HAP-1 (cell line): ENCODE data around the gene SEMA3C.

ENCODE experiments used
- DNase-seq, 2 experiments: peaks; one replicate each; pipeline ENCODE4 v3.0.0-alpha.2; 2016 to 2020; ENCODE audit warnings: low spot score in 2 of 2
- H3K27me3 ChIP-seq: fragments of 250-450 bp; sonication (Bioruptor Pico); 2 replicates; pipeline ENCODE4 v1.5.1; 2020; ENCODE audit warnings: low read depth, mild to moderate bottlenecking, moderate library complexity
- H3K36me3 ChIP-seq: fragments of 250-450 bp; sonication (Bioruptor Pico); replicated peaks from 2 replicates; pipeline ENCODE4 v1.5.1; 2020; ENCODE audit warnings: mild to moderate bottlenecking
- H3K4me1 ChIP-seq: fragments of 250-450 bp; sonication (Bioruptor Pico); 2 replicates; pipeline ENCODE4 v1.5.1; 2020; ENCODE audit warnings: mild to moderate bottlenecking
- H3K4me3 ChIP-seq: fragments of 250-450 bp; sonication (Bioruptor Pico); 2 replicates; pipeline ENCODE4 v1.5.1; 2020; ENCODE audit warnings: mild to moderate bottlenecking, moderate library complexity
- H3K9me3 ChIP-seq: fragments of 250-450 bp; sonication (Bioruptor Pico); 2 replicates; pipeline ENCODE4 v1.5.1; 2020; ENCODE audit warnings: mild to moderate bottlenecking, moderate library complexity
- in situ Hi-C: fragments of 300-500 bp; cut with MboI; formaldehyde crosslinking; loops from 3 replicates; pipeline ENCODE4 v1.14.3; 2020; ENCODE audit warnings: low sequenced_read_pairs, inconsistent platforms, mixed read lengths

The SEMA3C gene

GRCh38 chr7:80916770-80917741 is 1.8 kb downstream of the SEMA3C start:
- in situ Hi-C loops: loop anchor here (25.0 kb wide), 1 partner anchor 545 kb away; no protein-coding TSS in a partner anchor
- Histone ChIP-seq H3K9me3 (no peaks in the 10 kb centered on the region), H3K4me1 (peaks cover 14% of the 10 kb centered on the region), H3K27me3 (peaks cover 4% of the 10 kb centered on the region; the same call in 1 of the 2 replicates), H3K36me3 (no peaks in the 10 kb centered on the region), H3K4me3 (no peak overlapping the region)
- DNase-seq: peak in 1 of 2 experiments; percentile 19

DNA sequence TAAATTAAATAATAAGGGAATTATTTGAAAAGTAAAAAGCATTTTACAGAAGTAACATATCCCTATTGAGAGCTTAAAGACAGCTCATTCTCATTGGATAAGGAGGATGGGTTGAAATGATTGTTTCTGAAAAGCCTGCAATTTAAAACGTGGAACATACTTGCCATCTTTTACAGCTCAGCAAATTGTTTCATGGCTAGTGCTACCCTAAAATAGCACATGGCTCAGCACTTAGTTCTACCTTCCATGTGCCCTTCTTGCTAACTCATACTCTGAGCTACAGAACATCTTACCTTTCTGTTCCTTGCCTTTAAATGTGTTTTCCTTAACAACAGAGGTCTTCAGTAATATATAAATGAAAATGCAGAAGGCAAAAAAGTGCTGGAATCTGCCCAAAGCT is 8.6 kb downstream of the SEMA3C start:
- H3K4me1 ChIP-seq: peaks cover 11% of the 10 kb centered on the region
- no peak overlapping the region for H3K4me3 ChIP-seq
- no peaks in the 10 kb centered on the region for H3K9me3 ChIP-seq
- H3K36me3 ChIP-seq: no peaks in the 10 kb centered on the region
- no peaks in the 10 kb centered on the region for H3K27me3 ChIP-seq
- in situ Hi-C loops: loop anchor here (25.0 kb wide), 1 partner anchor 552 kb away; no protein-coding TSS in a partner anchor
- no peak for DNase-seq

GRCh38 chr7:80908360-80908797 is 10.5 kb downstream of the SEMA3C start:
- in situ Hi-C loops: loop anchor here (25.0 kb wide), 1 partner anchor 554 kb away; no protein-coding TSS in a partner anchor
- H3K36me3 ChIP-seq: no peaks in the 10 kb centered on the region
- peaks cover 14% of the 10 kb centered on the region for H3K4me1 ChIP-seq
- no peaks in the 10 kb centered on the region for H3K27me3 ChIP-seq
- no peak for DNase-seq
- no peaks in the 10 kb centered on the region for H3K9me3 ChIP-seq
- H3K4me3 ChIP-seq: no peak overlapping the region

DNA sequence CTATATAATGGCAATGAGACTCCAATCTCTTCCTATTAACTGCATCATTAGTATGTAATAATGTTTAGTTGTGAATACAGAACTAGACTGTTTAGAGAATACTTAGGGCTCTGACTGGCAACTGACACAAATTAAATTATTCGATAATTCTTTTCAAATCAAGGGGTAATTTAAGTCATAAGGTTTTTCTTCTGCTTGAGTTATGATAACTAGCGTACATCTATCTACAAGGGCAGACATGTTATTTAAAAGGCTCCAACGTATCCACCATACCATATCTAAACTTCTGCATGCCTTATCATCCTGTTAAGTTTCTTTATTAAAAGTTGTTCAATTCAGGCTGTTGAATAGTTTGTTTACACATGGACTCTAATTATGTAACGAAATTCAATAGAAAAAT is 11.2 kb downstream of the SEMA3C start:
- H3K27me3 ChIP-seq: no peaks in the 10 kb centered on the region
- peaks cover 10% of the 10 kb centered on the region for H3K4me1 ChIP-seq
- no peaks in the 10 kb centered on the region for H3K9me3 ChIP-seq
- DNase-seq: no peak
- no peaks in the 10 kb centered on the region for H3K36me3 ChIP-seq
- in situ Hi-C loops: loop anchor here (25.0 kb wide), 1 partner anchor 555 kb away; no protein-coding TSS in a partner anchor
- no peak overlapping the region for H3K4me3 ChIP-seq

GRCh38 chr7:80907141-80907601 is 11.7 kb downstream of the SEMA3C start:
- H3K4me1 ChIP-seq: peaks cover 8% of the 10 kb centered on the region
- no peaks in the 10 kb centered on the region for H3K27me3 ChIP-seq
- no peaks in the 10 kb centered on the region for H3K9me3 ChIP-seq
- no peak overlapping the region for H3K4me3 ChIP-seq
- H3K36me3 ChIP-seq: no peaks in the 10 kb centered on the region
- DNase-seq: no peak
- in situ Hi-C loops: loop anchor here (25.0 kb wide), 1 partner anchor 555 kb away; no protein-coding TSS in a partner anchor

- H3K4me3 ChIP-seq: no peak overlapping the region
- H3K27me3 ChIP-seq: no peaks in the 10 kb centered on the region
- peaks cover 8% of the 10 kb centered on the region for H3K4me1 ChIP-seq
- H3K9me3 ChIP-seq: no peaks in the 10 kb centered on the region
- H3K36me3 ChIP-seq: no peaks in the 10 kb centered on the region
- peak; percentile 46 to 61 for DNase-seq
- in situ Hi-C loops: loop anchor here (25.0 kb wide), 1 partner anchor 557 kb away; no protein-coding TSS in a partner anchor
Observed at GRCh38 chr7:80905334-80905733, 13.5 kb downstream of the SEMA3C start.

DNA sequence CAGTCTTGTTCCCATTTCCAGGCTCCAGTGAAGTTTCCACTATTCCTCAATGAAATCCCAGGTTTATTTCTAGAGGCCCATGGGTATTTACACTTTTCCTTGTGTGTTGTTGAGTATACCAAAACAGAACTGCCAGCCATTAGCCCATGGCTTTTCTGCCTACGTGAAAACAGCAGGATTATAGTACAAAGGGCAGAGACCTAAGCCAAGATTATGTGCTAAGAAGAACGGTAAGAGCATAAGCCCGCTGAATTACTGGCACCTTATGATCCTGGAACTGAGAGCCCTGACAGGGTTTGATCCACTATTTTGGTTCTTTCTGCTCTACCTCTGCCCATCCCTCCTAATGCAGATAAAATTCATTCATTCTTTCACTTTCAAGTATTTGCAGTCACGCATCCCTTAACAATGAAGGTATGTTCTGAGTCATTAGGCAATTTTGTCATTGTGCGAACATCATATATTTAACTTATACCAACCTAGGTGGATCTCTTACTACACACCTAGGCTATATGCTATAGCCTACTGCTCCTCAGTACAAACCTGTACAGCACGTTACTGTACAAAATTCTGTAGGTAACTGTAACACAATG is 16.0 kb downstream of the SEMA3C start:
- DNase-seq: no peak
- Histone ChIP-seq H3K27me3 (no peaks in the 10 kb centered on the region), H3K9me3 (no peaks in the 10 kb centered on the region), H3K4me1 (peaks cover 8% of the 10 kb centered on the region), H3K4me3 (no peak overlapping the region), H3K36me3 (no peaks in the 10 kb centered on the region)
- in situ Hi-C loops: loop anchor here (25.0 kb wide), 1 partner anchor 559 kb away; no protein-coding TSS in a partner anchor

DNA sequence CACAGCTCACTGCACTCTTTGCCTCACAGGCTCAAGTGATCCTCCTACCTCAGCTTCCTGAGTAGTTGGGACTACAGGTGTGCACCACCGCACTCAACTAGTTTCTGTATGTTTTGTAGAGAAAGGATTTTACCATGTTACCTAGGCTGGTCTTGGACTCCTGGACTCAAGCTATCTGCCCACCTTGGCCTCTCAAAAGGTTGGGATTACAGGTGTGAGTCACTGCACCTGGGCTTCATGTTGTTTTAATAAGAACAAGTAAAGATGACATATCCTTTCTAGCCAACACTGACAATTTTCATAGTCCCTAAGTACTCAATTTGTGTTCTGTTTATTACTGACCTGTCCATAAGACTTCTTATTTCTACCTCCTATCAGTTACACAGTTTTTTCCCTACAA is 16.8 kb downstream of the SEMA3C start:
- Histone ChIP-seq H3K4me1 (peaks cover 8% of the 10 kb centered on the region), H3K9me3 (no peaks in the 10 kb centered on the region), H3K27me3 (no peaks in the 10 kb centered on the region), H3K36me3 (no peaks in the 10 kb centered on the region), H3K4me3 (no peak overlapping the region)
- DNase-seq: no peak
- in situ Hi-C loops: loop anchor here (25.0 kb wide), 1 partner anchor 560 kb away; no protein-coding TSS in a partner anchor

- Histone ChIP-seq H3K36me3 (no peaks in the 10 kb centered on the region), H3K27me3 (no peaks in the 10 kb centered on the region), H3K4me3 (no peak overlapping the region), H3K4me1 (peaks cover 8% of the 10 kb centered on the region), H3K9me3 (no peaks in the 10 kb centered on the region)
- no peak for DNase-seq
- in situ Hi-C loops: loop anchor here (25.0 kb wide), 1 partner anchor 561 kb away; no protein-coding TSS in a partner anchor
Observed at GRCh38 chr7:80900583-80901576, 18.0 kb downstream of the SEMA3C start.

DNA sequence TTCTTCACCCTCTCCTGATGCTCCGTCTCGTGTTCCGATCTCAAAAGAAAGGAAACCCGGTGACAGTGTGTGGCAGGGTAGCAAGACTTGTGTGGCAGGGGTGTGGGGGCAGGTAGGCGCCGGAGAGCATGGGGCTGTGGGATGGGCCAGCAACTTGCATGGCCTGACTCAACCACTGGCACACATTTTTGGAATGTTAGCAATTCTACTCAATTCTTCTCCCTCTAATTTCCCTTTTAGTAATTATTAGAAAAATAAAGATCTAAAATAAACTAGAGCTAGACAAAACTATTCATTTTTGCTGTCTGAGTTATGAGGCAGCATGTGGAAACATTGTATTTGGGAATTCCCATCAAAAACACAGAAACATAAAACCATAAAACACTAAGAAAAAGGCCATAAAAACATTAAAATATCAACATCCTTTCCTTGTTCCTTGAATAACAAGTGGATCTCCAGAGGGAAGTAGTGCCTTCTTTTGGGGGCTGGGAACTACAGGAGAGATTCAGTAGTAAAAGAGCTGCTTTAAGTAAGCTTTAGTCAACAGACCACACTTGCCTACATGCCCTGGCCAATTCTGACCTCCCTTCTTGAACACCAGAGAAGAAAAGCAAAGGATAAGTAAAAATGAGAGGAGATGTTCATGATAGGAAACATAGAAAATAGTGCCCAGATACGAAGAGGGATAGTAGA is 21.8 kb downstream of the SEMA3C start:
- Histone ChIP-seq H3K36me3 (no peaks in the 10 kb centered on the region), H3K4me3 (no peak overlapping the region), H3K27me3 (no peaks in the 10 kb centered on the region), H3K4me1 (no peaks in the 10 kb centered on the region), H3K9me3 (no peaks in the 10 kb centered on the region)
- in situ Hi-C loops: no loop called here
- DNase-seq: no peak

- in situ Hi-C loops: no loop called here
- no peaks in the 10 kb centered on the region for H3K4me1 ChIP-seq
- DNase-seq: no peak
- H3K9me3 ChIP-seq: no peaks in the 10 kb centered on the region
- H3K36me3 ChIP-seq: no peaks in the 10 kb centered on the region
- no peaks in the 10 kb centered on the region for H3K27me3 ChIP-seq
- H3K4me3 ChIP-seq: no peak overlapping the region
Observed at GRCh38 chr7:80895056-80895455, 23.8 kb downstream of the SEMA3C start.

DNA sequence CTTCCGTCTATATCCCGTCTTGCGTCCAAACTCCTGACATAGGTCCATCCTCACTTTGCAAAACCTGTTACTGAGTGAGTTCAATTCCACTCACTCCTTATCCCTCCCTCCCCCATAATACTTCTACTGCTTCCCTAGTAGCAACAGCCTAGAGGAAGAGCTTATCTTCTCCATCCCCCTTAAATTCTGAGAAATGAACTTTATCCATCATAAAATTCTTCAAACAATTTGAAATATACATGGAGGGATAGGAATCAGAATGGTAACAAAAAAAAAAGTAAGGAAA is 27.6 kb downstream of the SEMA3C start:
- Histone ChIP-seq H3K27me3 (no peaks in the 10 kb centered on the region), H3K9me3 (no peaks in the 10 kb centered on the region), H3K4me3 (no peak overlapping the region), H3K36me3 (no peaks in the 10 kb centered on the region), H3K4me1 (no peaks in the 10 kb centered on the region)
- in situ Hi-C loops: no loop called here
- no peak for DNase-seq
